Cardiac fibroblast (primary cell): ENCODE measurements around the gene GFOD2.

Experiments
- DNase-seq, 2 donors: peaks; one replicate each; pipeline versions ENCODE4 v3.0.0 to v3.0.0-alpha.2; 2010; ENCODE audit warnings: low read depth in 2 of 2
- H3K4me3 ChIP-seq, 2 donors: replicated peaks in 1 of 2; 1 replicate in 1 of 2; 2 replicates in 1 of 2; pipeline ENCODE4 v1.5.1; 2011; ENCODE audit warnings: low read depth in 2 of 2, low read length in 2 of 2, mild to moderate bottlenecking in 2 of 2, moderate library complexity in 1 of 2
- TF ChIP-seq, protein P1 (sequence below): IDR thresholded peaks from one replicate; pipeline ENCODE4 v1.5.1; 2011; ENCODE audit warnings: low read depth, mild to moderate bottlenecking, low read length, inconsistent platforms

Gene GFOD2

DNA sequence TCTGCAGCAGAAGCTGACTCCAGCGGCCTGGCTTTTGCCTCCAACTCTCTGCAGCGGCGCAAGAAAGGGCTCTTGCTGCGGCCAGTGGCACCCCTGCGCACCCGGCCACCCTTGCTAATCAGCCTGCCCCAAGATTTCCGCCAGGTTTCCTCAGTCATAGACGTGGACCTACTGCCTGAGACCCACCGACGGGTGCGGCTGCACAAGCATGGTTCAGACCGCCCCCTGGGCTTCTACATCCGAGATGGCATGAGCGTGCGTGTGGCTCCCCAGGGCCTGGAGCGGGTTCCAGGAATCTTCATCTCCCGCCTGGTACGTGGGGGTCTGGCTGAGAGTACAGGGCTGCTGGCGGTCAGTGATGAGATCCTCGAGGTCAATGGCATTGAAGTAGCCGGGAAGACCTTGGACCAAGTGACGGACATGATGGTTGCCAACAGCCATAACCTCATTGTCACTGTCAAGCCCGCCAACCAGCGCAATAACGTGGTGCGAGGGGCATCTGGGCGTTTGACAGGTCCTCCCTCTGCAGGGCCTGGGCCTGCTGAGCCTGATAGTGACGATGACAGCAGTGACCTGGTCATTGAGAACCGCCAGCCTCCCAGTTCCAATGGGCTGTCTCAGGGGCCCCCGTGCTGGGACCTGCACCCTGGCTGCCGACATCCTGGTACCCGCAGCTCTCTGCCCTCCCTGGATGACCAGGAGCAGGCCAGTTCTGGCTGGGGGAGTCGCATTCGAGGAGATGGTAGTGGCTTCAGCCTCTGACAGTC, 57.0 kb downstream of the GFOD2 start:
- no peak for DNase-seq
- H3K4me3 ChIP-seq = no peak overlapping the region
- TF ChIP-seq, protein P1, sequence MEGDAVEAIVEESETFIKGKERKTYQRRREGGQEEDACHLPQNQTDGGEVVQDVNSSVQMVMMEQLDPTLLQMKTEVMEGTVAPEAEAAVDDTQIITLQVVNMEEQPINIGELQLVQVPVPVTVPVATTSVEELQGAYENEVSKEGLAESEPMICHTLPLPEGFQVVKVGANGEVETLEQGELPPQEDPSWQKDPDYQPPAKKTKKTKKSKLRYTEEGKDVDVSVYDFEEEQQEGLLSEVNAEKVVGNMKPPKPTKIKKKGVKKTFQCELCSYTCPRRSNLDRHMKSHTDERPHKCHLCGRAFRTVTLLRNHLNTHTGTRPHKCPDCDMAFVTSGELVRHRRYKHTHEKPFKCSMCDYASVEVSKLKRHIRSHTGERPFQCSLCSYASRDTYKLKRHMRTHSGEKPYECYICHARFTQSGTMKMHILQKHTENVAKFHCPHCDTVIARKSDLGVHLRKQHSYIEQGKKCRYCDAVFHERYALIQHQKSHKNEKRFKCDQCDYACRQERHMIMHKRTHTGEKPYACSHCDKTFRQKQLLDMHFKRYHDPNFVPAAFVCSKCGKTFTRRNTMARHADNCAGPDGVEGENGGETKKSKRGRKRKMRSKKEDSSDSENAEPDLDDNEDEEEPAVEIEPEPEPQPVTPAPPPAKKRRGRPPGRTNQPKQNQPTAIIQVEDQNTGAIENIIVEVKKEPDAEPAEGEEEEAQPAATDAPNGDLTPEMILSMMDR = no peak

DNA sequence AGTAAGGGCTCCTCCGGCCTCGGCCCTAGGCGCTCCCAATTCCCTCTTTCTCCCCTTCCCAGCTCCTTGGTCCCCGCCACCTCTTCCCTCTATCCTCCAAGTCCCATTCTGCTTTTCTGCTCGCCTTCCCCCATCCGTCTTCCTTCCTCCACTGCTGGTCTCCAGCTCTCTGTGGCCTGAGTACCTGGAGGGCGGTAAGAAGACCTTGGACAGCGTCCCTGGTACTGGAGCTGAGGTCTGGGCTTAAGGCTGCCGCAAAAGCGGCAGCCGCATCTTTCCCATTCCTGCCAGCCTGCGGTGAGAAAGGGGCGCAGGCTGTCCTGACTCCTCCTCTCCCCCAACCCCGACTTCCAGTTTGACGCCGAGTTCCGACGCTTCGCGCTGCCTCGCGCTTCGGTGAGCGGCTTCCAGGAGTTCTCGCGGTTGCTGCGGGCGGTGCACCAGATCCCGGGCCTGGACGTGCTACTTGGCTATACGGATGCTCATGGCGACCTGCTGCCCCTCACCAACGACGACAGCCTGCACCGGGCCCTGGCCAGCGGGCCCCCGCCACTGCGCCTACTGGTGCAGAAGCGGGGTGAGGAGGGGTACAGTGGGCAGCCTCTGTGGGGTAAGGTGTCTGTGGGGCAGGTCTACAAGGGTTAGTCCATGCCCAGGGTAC, 57.9 kb downstream of the GFOD2 start:
- TF ChIP-seq, protein P1 = no peak
- DNase-seq = peak in 1 of 2 donors; percentile 34
- H3K4me3 ChIP-seq = peak overlapping the region; percentile 36 to 39

DNA sequence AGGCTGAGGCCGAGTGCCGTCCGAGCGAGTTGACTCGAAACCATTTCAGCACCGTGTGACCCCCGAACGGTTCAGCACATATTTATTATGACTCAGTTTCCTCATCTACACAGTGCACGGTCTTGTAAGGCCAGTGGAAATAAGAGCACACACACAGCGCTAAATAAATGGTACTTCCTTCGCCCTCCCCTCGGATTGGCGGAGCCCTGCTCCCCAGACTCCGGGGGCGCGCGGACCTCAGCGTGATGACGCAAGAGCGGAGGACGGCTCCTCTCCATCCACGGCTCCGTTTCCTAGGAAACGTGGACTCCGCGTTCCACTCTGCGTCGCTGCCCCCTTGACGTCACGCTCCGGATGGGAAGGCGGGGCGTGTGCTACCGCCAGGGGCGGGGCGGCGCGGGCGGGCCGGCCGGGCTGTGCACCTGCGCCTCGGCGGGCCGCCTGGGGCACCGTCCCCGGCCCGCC, 58.5 kb downstream of the GFOD2 start, which contains the start of gene PARD6A:
Gene PARD6A (plus strand): TSS at position 397 of the 465 bp plus-strand sequence. CDS start 79 bp downstream, outside the sequence.
- peak; percentile 97 to 98 for DNase-seq

DNA sequence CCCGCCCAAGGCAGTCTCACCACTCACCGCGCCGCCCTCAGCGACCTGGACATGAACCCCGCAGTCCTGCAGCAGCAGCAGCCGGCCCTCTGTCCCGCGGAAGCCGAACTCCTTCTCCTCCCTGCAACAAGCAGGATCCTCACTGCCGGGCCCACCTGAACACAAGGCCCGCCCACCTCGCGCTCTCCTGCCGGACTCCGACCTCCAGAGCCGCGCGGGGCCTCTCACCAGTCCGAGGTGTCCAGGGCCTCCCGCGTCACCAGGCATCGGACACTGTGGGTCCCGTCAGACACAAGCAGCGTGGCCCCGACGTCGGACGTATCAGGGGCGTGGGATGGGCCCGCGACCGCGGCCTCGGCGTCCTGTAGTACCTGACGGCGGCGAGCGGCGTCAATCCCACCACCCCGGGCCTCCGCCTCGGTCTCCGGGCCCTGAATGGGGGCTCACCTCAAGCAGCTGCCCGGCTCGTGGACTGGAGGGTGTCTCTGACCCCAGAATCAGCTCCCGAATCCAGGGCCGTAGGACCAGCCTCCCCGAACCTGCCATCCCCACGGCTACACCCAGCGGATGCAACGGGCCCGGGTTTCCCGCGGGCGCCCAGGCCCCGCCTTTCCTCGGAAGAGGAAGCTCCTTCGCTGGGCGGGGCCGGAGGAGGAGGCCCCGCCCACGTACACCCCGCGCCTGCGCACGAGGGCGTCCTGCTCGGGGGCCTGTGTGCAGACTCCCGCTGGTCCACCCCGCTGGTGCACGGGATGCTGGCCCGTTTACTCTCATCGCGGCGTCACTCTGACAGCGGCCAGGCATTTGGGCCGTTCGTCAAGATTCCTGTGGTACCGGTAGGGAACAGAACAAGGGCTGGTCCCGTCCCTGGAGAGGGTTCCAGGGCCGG, 59.2 kb downstream of the GFOD2 start, which contains the start of gene ACD:
Gene ACD (minus strand): TSS at position 586 of the 889 bp plus-strand sequence. CDS start 40 bp downstream, at position 546.
- TF ChIP-seq, protein P1 = no peak
- peak within 1 kb of the TSS; percentile 83 to 87 for H3K4me3 ChIP-seq

More for the DNA sequence above, 58.5 kb downstream of the GFOD2 start, which contains the start of gene PARD6A:
- TF ChIP-seq, protein P1 = no peak
- peak within 1 kb of the TSS; percentile 83 to 87 for H3K4me3 ChIP-seq

DNA sequence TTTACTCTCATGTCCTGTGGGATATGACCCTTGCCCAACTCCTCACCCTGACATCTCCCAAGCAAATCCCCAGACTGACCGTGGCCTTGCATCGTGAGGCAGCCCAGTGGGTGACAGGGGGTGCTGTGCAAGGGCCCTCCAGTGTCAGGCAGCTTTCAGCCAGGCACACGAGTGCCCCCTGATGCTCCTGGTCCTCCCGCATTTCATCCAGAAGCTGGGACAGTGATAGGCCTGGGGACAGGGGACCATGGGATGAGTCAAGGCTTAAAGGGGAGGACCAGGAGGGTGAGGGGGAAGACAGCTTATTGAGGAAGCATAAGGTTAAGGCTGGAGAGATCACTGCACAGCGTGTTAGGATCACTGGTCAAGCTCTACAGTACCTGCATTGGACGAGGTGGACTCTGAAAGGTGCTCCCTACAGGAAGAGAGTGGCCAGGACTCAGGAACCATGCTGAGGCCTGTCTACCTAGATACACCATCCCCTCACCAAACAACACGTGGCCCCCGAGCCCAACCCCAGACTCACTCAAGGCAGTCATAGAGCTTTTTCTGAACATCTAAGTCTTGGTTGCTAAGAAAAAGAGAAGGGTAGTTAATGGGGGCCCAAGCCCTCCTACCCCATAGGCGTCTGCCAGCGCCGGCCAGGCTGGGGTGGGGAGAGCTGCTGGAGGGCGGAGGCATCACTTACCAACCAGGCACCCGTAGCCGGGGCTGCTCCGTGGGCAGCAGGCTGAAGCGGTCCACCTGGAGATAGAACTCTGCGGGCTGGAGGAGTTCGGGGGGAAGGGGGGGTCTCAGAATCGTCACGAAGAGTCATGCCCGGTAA, 60.1 kb downstream of the GFOD2 start:
- H3K4me3 ChIP-seq = peak overlapping the region; percentile 83 to 87
- no peak for DNase-seq
- TF ChIP-seq, protein P1 = no peak

More for the DNA sequence above, 59.2 kb downstream of the GFOD2 start, which contains the start of gene ACD:
- DNase-seq = peak; percentile 90 to 91
